Sigmoid colon (tissue), 4 donors: Measurements from ENCODE around the gene TTLL3.

Source experiments
- POLR2A ChIP-seq, 2 donors: fragments of 450-650 bp; IDR thresholded peaks; one replicate each; pipeline ENCODE4 v1.6.1; 2016; ENCODE audit warnings: antibody characterized with exemption in 2 of 2, mild to moderate bottlenecking in 2 of 2, moderate library complexity in 2 of 2
- POLR2AphosphoS5 ChIP-seq, 4 donors: sonication (generic); formaldehyde crosslinking; IDR thresholded peaks; one replicate each; pipeline ENCODE4 v1.6.1; 2017; ENCODE audit warnings: antibody characterized with exemption in 4 of 4
- TF ChIP-seq, protein P1 (sequence below), 4 experiments: fragments of 450-650 bp in 3 of 4; fragments of 200-600 bp in 1 of 4; IDR thresholded peaks; one replicate each; pipeline ENCODE4 v1.5.1; 2016 to 2019; ENCODE audit warnings: antibody characterized with exemption in 4 of 4, mild to moderate bottlenecking in 3 of 4, moderate library complexity in 2 of 4

GRCh38 chr3:9782770-9783169, 27.3 kb upstream of the TTLL3 start:
- TF ChIP-seq, protein P1, sequence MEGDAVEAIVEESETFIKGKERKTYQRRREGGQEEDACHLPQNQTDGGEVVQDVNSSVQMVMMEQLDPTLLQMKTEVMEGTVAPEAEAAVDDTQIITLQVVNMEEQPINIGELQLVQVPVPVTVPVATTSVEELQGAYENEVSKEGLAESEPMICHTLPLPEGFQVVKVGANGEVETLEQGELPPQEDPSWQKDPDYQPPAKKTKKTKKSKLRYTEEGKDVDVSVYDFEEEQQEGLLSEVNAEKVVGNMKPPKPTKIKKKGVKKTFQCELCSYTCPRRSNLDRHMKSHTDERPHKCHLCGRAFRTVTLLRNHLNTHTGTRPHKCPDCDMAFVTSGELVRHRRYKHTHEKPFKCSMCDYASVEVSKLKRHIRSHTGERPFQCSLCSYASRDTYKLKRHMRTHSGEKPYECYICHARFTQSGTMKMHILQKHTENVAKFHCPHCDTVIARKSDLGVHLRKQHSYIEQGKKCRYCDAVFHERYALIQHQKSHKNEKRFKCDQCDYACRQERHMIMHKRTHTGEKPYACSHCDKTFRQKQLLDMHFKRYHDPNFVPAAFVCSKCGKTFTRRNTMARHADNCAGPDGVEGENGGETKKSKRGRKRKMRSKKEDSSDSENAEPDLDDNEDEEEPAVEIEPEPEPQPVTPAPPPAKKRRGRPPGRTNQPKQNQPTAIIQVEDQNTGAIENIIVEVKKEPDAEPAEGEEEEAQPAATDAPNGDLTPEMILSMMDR (IDR thresholded peaks at IDR 0.05), result no peak
- no peak for TF ChIP-seq POLR2AphosphoS5 (IDR thresholded peaks at IDR 0.05)
- TF ChIP-seq POLR2A (IDR thresholded peaks at IDR 0.05), result no peak
